ENCODE data around the gene ATP2A1. TPM values are rescaled to one million over a fixed set of nuclear protein-coding genes. Genes with fewer than 3 reads are reported as not detected.
"Not testable (repeated sequence)": the region's sequence is repeated elsewhere in the genome, so short reads cannot be mapped to it uniquely, and the experiment has no call there.

The ATP2A1 gene
- total RNA-seq, 1 experiment from 2014 or later: 0.14 TPM

DNA sequence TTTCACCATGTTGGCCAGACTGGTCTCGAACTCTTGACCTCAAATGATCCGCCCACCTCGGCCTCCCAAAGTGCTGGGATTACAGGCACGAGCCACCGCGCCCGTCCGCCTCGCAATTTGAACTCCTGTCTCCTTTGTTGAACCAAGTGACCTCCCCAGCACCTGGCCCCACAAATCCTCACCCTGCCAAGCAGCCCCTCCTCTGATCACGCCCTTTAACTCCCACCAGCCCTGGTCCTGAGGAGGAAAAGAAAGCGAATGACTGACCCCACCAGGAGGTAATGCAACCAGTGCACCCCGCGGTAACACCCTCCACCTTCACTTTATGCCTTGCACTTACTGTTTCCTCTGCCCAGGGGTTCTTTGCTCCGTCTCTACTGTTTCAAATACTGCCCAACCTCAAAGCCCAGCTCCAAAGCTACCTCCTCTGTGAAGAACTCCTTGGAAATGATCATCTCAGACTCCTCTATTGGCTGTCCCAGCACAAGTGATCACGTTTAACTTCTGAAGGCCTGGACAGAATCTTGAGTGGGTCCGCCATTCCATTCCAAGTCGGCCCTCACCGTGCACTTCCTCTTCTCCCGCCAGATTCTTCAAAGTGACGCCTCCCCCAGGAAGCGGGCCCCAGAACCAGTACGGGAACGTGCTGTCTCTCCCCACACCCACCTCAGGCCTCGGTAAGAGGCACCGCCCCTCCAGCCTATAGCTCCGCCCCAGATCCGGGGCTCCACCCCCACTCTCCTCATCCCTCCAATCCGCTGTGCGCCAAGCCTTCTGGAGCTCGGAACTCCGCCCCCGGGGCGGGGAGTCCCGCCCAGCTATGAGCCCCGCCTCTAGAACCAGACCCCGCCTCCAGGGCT lies 57.9 kb downstream of the ATP2A1 start:
- DNase-seq (ENCODE audit: low spot score): peak; percentile 35

DNA sequence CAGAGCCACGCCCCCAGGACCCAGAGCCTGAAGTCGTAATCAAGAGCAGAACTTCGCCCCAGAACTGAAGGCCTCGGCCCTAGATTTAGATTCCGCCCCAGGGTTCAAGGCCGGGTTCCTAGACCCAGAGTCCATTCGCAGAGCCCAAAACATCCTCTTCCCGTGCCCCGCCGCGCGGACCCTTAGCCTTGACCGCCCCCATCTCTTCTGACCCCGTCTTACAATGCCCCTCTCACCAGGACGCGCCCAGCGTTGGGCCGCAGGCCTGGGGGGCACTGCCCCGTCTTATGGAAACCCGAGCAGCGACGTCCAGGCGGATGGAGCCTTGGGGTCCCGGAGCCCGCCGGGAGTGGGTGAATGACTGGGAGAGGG lies 58.5 kb downstream of the ATP2A1 start:
- no peak for DNase-seq (ENCODE audit: low spot score)

DNA sequence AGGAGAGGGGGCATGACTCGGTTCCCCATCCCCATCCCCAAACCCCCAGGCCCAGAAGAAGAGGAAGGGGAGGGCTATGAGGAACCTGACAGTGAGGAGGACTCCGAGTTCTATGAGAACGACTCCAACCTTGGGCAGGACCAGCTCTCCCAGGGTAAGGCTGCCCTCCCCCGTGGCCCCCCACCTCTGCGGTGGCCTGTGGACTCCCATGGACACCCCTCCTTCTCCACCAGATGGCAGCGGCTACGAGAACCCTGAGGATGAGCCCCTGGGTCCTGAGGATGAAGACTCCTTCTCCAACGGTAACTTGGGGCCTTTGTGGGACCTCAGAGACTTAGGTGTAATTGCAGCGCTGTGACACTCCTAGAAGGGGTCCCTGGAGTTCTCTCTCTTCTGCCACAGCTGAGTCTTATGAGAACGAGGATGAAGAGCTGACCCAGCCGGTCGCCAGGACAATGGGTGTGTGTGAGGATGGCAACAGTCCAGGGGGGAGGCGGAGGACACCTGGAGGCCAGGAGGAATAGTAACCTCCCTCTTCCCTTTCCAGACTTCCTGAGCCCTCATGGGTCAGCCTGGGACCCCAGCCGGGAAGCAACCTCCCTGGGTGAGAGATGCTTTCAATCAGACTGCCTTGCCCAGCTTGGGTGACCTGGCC lies 59.1 kb downstream of the ATP2A1 start:
- DNase-seq (ENCODE audit: low spot score): no peak

DNA sequence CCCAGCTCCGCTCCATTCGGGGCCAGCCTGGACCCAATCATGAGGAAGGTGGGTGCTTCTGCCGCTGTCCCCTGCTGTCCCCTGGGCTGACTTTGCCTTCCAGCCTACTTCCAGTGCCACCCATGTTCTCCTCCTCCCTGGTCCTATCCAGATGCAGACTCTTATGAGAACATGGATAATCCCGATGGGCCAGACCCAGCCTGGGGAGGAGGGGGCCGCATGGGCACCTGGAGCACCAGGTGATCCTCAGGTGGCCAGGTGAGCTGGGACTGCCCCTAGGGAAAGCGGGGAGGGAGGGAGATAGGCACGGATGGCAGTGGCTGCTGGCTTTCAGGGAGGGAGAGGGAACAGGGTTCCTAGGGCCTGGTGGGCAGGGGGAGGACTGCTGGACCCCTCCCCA lies 60.4 kb downstream of the ATP2A1 start:
- no peak for DNase-seq (ENCODE audit: low spot score)

DNA sequence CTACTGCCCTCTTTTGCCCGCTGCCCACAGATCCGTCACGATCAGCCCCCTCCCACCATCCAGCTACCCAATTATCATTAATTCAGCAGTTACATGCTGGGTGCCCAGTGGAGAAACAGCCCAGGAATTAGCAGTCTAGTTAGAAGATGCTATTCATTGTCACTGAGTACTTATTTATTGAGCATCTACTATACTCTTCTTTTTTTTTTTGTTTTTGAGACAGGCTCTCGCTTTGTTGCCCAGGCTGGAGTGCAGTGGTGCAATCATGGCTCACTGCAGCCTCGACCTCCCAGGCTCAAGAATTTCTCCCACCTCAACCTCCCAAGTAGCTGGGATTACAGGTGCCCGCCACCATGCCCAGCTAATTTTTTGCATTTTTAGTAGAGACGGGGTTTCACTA lies 61.5 kb downstream of the ATP2A1 start:
- DNase-seq (ENCODE audit: low spot score): not testable (repeated sequence)

DNA sequence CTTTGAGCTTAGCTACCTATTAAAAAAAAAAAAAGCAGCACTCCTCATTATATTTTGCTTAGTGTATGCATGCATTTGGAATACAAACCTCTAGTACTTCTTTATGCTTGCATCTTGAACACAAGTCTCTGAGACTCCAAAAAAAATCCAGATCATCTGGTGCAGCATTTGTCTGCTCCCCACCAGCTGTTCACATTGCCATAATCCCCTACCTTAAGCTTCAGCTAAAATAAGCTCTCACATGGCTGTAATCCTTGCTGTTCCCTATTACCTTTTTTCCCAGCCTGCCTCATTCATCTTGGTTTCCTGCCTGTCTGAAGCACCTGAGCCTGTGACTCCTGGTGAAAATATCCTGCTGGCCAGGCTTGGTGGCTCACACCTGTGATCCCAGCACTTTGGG lies 65.0 kb downstream of the ATP2A1 start:
- no peak for DNase-seq (ENCODE audit: low spot score)

DNA sequence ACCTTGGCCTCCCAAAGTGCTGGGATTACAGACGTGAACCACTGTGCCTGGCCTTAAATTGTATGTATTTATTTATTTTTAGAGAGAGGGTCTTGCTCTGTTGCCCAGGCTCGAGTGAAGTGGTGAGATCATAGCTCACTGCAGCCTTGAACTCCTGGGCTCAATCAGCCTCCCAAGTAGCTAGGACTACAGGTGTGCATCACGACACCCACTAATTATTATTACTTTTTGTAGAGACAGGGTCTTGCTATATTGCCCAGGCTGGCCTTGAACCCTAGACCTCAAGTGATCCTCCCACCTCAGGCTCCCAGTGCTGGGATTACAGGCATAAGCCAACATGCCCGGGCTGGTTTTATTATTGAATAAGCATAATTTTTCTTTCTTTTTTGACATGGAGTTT lies 68.4 kb downstream of the ATP2A1 start:
- DNase-seq (ENCODE audit: low spot score): no peak

DNA sequence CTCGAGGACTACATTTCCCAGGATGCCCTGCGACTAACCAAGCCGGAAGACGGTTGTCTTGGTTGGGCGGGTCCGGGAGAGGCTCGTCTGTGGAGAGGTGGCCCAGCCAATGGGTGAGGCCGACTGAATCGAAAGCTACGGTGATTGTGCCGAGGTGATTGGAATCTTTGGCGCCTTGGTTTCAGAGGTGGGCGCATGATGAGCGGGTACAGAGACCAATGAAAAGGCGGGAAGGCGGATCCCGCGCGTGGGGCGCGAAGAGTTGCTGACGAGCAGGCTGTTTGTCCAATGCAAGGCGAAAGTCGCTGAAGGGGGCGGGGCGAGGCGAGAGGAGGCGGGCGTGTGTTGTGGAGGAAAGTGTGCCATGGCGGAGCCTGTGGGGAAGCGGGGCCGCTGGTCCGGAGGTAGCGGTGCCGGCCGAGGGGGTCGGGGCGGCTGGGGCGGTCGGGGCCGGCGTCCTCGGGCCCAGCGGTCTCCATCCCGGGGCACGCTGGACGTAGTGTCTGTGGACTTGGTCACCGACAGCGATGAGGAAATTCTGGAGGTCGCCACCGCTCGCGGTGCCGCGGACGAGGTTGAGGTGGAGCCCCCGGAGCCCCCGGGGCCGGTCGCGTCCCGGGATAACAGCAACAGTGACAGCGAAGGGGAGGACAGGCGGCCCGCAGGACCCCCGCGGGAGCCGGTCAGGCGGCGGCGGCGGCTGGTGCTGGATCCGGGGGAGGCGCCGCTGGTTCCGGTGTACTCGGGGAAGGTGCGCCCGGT lies 72.5 kb downstream of the ATP2A1 start, which contains the start of gene NFATC2IP:
Gene NFATC2IP, plus strand, starts transcription at position 290 of the 762 bp plus-strand sequence. Its CDS starts 75 bp downstream, at position 365.
- peak; percentile 100 for DNase-seq (ENCODE audit: low spot score)

DNA sequence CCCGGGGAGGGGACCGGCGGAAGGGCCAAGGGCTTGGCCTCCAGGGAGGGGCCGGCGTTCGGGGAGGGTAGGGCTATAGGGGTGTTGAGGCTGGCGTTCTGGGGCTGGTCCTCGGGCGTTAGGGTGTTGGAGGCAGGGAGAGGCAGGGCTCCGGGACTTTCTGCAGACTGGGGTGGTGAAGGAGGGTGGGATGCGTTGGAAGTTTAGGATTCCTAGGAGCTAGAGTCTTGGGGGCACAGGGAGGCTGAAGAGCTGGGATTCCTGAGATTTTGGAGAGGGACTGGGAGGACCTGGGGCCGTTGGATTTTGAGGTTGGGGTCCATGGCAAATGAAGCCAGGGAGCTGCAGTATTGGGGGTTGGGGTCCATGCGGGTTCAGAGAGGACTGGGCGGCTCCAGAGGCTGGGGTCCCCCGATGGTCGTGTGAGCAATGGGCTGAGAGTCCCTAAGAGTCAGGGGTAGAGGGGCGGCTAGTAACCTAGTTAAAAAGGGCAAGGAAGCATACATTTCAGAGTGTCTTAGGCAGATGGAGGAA lies 73.2 kb downstream of the ATP2A1 start:
- no peak for DNase-seq (ENCODE audit: low spot score)

Other genes with a start within 250 kb of the ATP2A1 start
- 0.14 TPM in 1 of 2 replicates, not detected in the other for gene NPIPB8, start 240.4 kb upstream of the ATP2A1 start, total RNA-seq (2014; rRNA removed; shearing (Covaris generic))
- 84.7 and 109 TPM in 2 replicates for gene EIF3C, start 167.0 kb upstream of the ATP2A1 start, total RNA-seq (2014; rRNA removed; shearing (Covaris generic))
- 0.83 TPM in 1 of 2 replicates, not detected in the other for gene NPIPB9, start 126.7 kb upstream of the ATP2A1 start, total RNA-seq (2014; rRNA removed; shearing (Covaris generic))
- 39.4 and 40.0 TPM in 2 replicates for gene ATXN2L, start 55.5 kb upstream of the ATP2A1 start, total RNA-seq (2014; rRNA removed; shearing (Covaris generic))
- gene TUFM, start 32.1 kb upstream of the ATP2A1 start, total RNA-seq (2014; rRNA removed; shearing (Covaris generic)): 197 and 225 TPM in 2 replicates
- gene SH2B1, start 14.6 kb upstream of the ATP2A1 start, total RNA-seq (2014; rRNA removed; shearing (Covaris generic)): 17.1 and 19.3 TPM in 2 replicates
- 46.0 and 64.3 TPM in 2 replicates for gene RABEP2, start 46.8 kb downstream of the ATP2A1 start, total RNA-seq (2014; rRNA removed; shearing (Covaris generic))
- gene CD19, start 53.5 kb downstream of the ATP2A1 start, total RNA-seq (2014; rRNA removed; shearing (Covaris generic)): not detected in 2 replicates
- gene NFATC2IP, start 72.4 kb downstream of the ATP2A1 start, total RNA-seq (2014; rRNA removed; shearing (Covaris generic)): 27.2 and 28.1 TPM in 2 replicates
- gene SPNS1, start 96.3 kb downstream of the ATP2A1 start, total RNA-seq (2014; rRNA removed; shearing (Covaris generic)): 44.7 and 49.9 TPM in 2 replicates
- 42.7 and 77.4 TPM in 2 replicates for gene LAT, start 106.6 kb downstream of the ATP2A1 start, total RNA-seq (2014; rRNA removed; shearing (Covaris generic))

All from A172 (cell line).